A673 (cell line): ENCODE results near the gene BICD2. TPM values are rescaled to one million over a fixed set of nuclear protein-coding genes. Genes with fewer than 3 reads are reported as not detected.

Source experiments
- BruUV-seq: library from RNA; stranded (reverse); fragments of 400-500 nt; replicated peaks from 2 replicates; lab custom pipeline; 2021; lab: Mats Ljungman, UMichigan
- CTCF ChIA-PET: fragments of 300-600 bp; sonication (Branson Sonifier 250); formaldehyde crosslinking; loops from one replicate; lab custom pipeline; 2022; ENCODE audit warnings: antibody characterized with exemption; lab: Charles Lee
- POLR2A ChIA-PET: fragments of 300-600 bp; sonication (Branson Sonifier 250); formaldehyde crosslinking; loops from one replicate; lab custom pipeline; 2022; ENCODE audit warnings: antibody characterized with exemption; ENCODE audit not compliant: low non-redundant PET; lab: Charles Lee
- DNase-seq: peaks from one replicate; pipeline ENCODE4 v3.0.0-alpha.2; 2015; ENCODE audit warnings: low spot score
- H3K27ac ChIP-seq: fragments of 200-600 bp; sonication (generic); 2 replicates; pipeline ENCODE4 v1.5.1; 2016; ENCODE audit warnings: mixed run types, low read depth, mild to moderate bottlenecking, mixed read lengths, antibody characterized with exemption, low read length; ENCODE audit not compliant: poor library complexity, severe bottlenecking
- H3K27me3 ChIP-seq: fragments of 200-600 bp; sonication (generic); replicated peaks from 2 replicates; pipeline ENCODE4 v1.6.1; 2017; ENCODE audit warnings: mixed run types, low read depth, mild to moderate bottlenecking, mixed read lengths, antibody characterized with exemption, low read length; ENCODE audit not compliant: insufficient read depth, poor library complexity
- H3K36me3 ChIP-seq: fragments of 200-600 bp; sonication (generic); 2 replicates; pipeline ENCODE4 v1.6.1; 2016; ENCODE audit warnings: mixed run types, mild to moderate bottlenecking, mixed read lengths, antibody characterized with exemption, low read length; ENCODE audit not compliant: insufficient read depth, poor library complexity, severe bottlenecking
- H3K4me1 ChIP-seq: fragments of 200-600 bp; sonication (generic); 2 replicates; pipeline ENCODE4 v1.6.1; 2017; ENCODE audit warnings: mixed run types, mild to moderate bottlenecking, mixed read lengths, antibody characterized with exemption, low read length; ENCODE audit not compliant: insufficient read depth, poor library complexity, severe bottlenecking
- H3K4me3 ChIP-seq: fragments of 200-600 bp; sonication (generic); 2 replicates; pipeline ENCODE4 v1.5.1; 2016; ENCODE audit warnings: low read depth, mixed run types, mild to moderate bottlenecking, mixed read lengths, low read length; ENCODE audit not compliant: poor library complexity, severe bottlenecking
- H3K9me3 ChIP-seq: fragments of 200-600 bp; sonication (generic); 2 replicates; pipeline ENCODE4 v1.6.1; 2016; ENCODE audit warnings: mixed run types, low read depth, mild to moderate bottlenecking, mixed read lengths, antibody characterized with exemption, low read length; ENCODE audit not compliant: poor library complexity, severe bottlenecking
- CTCF ChIP-seq: fragments of 300-800, 200-600 bp; sonication (generic); conservative IDR thresholded peaks from 2 replicates; pipeline ENCODE4 v1.5.1; 2017; ENCODE audit warnings: low read depth, mild to moderate bottlenecking, antibody characterized with exemption, low read length, moderate library complexity, mixed read lengths
- EZH2 ChIP-seq: fragments of 200-600 bp; sonication (generic); IDR thresholded peaks from 2 replicates; pipeline ENCODE4 v1.6.1; 2017; ENCODE audit warnings: borderline replicate concordance, low read depth, mild to moderate bottlenecking, mixed read lengths, antibody characterized with exemption, low read length; ENCODE audit not compliant: poor library complexity, severe bottlenecking
- intact Hi-C: fragments of 100-400 bp; cut with micrococcal nuclease; formaldehyde crosslinking; loops from one replicate; pipeline ENCODE4 v1.10.0; 2022; ENCODE audit not compliant: unreplicated experiment
- total RNA-seq: library from RNA; stranded (reverse); gene quantifications from 2 replicates; pipeline ENCODE4 v1.2.3, GENCODE V29; 2021

The BICD2 gene
- total RNA-seq, 1 experiment from 2014 or later: 47.8 TPM

- Histone ChIP-seq H3K9me3 (no peaks in the 10 kb centered on the region), H3K4me3 (no peak overlapping the region), H3K27me3 (no peaks in the 10 kb centered on the region), H3K4me1 (no peaks in the 10 kb centered on the region), H3K36me3 (peaks cover 49% of the 10 kb centered on the region), H3K27ac (no peak overlapping the region)
- BruUV-seq: no TSS peak
- intact Hi-C loops: no loop called here
- ChIA-PET CTCF (no interaction called here), POLR2A (no interaction called here)
- TF ChIP-seq EZH2 (no peak), CTCF (no peak)
- DNase-seq: no peak
Observed at GRCh38 chr9:92720807-92721535, 43.7 kb downstream of the BICD2 start.

GRCh38 chr9:92720209-92720765 is 44.3 kb downstream of the BICD2 start:
- no peak for DNase-seq
- ChIA-PET CTCF (no interaction called here), POLR2A (no interaction called here)
- no peak overlapping the region for H3K27ac ChIP-seq
- H3K36me3 ChIP-seq: peaks cover 56% of the 10 kb centered on the region
- H3K4me3 ChIP-seq: no peak overlapping the region
- no peaks in the 10 kb centered on the region for H3K4me1 ChIP-seq
- intact Hi-C loops: no loop called here
- TF ChIP-seq CTCF (no peak), EZH2 (no peak)
- no peaks in the 10 kb centered on the region for H3K9me3 ChIP-seq
- no peaks in the 10 kb centered on the region for H3K27me3 ChIP-seq
- BruUV-seq: no TSS peak

GRCh38 chr9:92719028-92719647 is 45.5 kb downstream of the BICD2 start:
- H3K4me1 ChIP-seq: no peaks in the 10 kb centered on the region
- no peak overlapping the region for H3K27ac ChIP-seq
- ChIA-PET CTCF (no interaction called here), POLR2A (no interaction called here)
- no peaks in the 10 kb centered on the region for H3K9me3 ChIP-seq
- intact Hi-C loops: no loop called here
- BruUV-seq: TSS peak; percentile 61
- H3K27me3 ChIP-seq: no peaks in the 10 kb centered on the region
- DNase-seq: no peak
- peaks cover 67% of the 10 kb centered on the region for H3K36me3 ChIP-seq
- no peak for TF ChIP-seq CTCF
- no peak for TF ChIP-seq EZH2
- H3K4me3 ChIP-seq: no peak overlapping the region
